Activated naive CD8-positive, alpha-beta T cell treated with anti-CD3 and anti-CD28 coated beads, Interleukin-2, amount 10 ng/mL, durations not matched to agents 7 days and 5 days (primary cell): ENCODE data around the gene TUBA1C. TPM values are rescaled to one million over a fixed set of nuclear protein-coding genes. Genes with fewer than 3 reads are reported as not detected.
"Not testable (repeated sequence)": the region's sequence is repeated elsewhere in the genome, so short reads cannot be mapped to it uniquely, and the experiment has no call there.

Source experiments
- ATAC-seq: fragments of 150-1000 bp; cut with Tn5 transposase; one replicate; pipeline ENCODE4 v1.10.0; 2021; ENCODE audit warnings: low read depth, moderate library complexity
- POLR2A ChIA-PET: fragments of 350-600 bp; sonication (Branson Sonifier 250); formaldehyde crosslinking; loops from one replicate; lab custom pipeline; 2021; ENCODE audit warnings: antibody characterized with exemption; lab: Charles Lee
- DNase-seq: peaks from one replicate; pipeline ENCODE4 v3.0.0; 2021
- H3K27ac Mint-ChIP-seq: one replicate; pipeline ENCODE4 v1.8.0; 2022; ENCODE audit warnings: mild to moderate bottlenecking, mixed read lengths
- H3K27me3 Mint-ChIP-seq: one replicate; pipeline ENCODE4 v1.8.0; 2022; ENCODE audit warnings: mild to moderate bottlenecking, moderate library complexity, mixed read lengths
- H3K36me3 Mint-ChIP-seq: one replicate; pipeline ENCODE4 v1.8.0; 2021; ENCODE audit warnings: mild to moderate bottlenecking, mixed read lengths
- H3K4me1 Mint-ChIP-seq: one replicate; pipeline ENCODE4 v1.8.0; 2021; ENCODE audit warnings: mixed read lengths
- H3K4me3 Mint-ChIP-seq: one replicate; pipeline ENCODE4 v1.8.0; 2022; ENCODE audit warnings: mild to moderate bottlenecking, moderate library complexity, mixed read lengths
- H3K9me3 Mint-ChIP-seq: one replicate; pipeline ENCODE4 v1.8.0; 2021; ENCODE audit warnings: mixed read lengths
- total RNA-seq, 2 experiments: library from RNA; stranded (reverse); gene quantifications; one replicate each; pipeline ENCODE4 v1.2.3, GENCODE V29; 2021

Gene TUBA1C
- total RNA-seq, 2 experiments from 2014 or later = 162 to 168 TPM

GRCh38 chr12:49317118-49317517, 52.2 kb downstream of the TUBA1C start:
- H3K27me3 Mint-ChIP-seq = peaks cover 15% of the 10 kb centered on the region
- H3K36me3 Mint-ChIP-seq, H3K4me1 Mint-ChIP-seq, POLR2A ChIA-PET, ATAC-seq, H3K9me3 Mint-ChIP-seq, H3K27ac Mint-ChIP-seq, H3K4me3 Mint-ChIP-seq, DNase-seq: not testable (repeated sequence)

- H3K27me3 Mint-ChIP-seq = peaks cover 10% of the 10 kb centered on the region
- H3K36me3 Mint-ChIP-seq, DNase-seq, ATAC-seq, H3K27ac Mint-ChIP-seq, POLR2A ChIA-PET, H3K9me3 Mint-ChIP-seq: not testable (repeated sequence)
- H3K4me1 Mint-ChIP-seq = peaks cover 19% of the 10 kb centered on the region
- peak overlapping the region; percentile 1 for H3K4me3 Mint-ChIP-seq
Observed at GRCh38 chr12:49320411-49321103, 55.7 kb downstream of the TUBA1C start.

GRCh38 chr12:49322367-49322707, 57.5 kb downstream of the TUBA1C start:
- Mint-ChIP-seq H3K27ac (peak overlapping the region; percentile 98), H3K36me3 (peaks cover 17% of the 10 kb centered on the region), H3K27me3 (peaks cover 5% of the 10 kb centered on the region), H3K9me3 (no peaks in the 10 kb centered on the region), H3K4me1 (peaks cover 21% of the 10 kb centered on the region), H3K4me3 (peak overlapping the region; percentile 100)
- POLR2A ChIA-PET = interaction anchor here (0.9 to 2.2 kb wide), 13 partner anchors 9 to 264 kb away, joined by 3 to 23 read pairs (median 7); partner anchors contain the start of genes SPATS2, TUBA1B and TUBA1C
- DNase-seq (no peak), ATAC-seq (no peak)

- Mint-ChIP-seq H3K9me3 (no peaks in the 10 kb centered on the region), H3K36me3 (peaks cover 20% of the 10 kb centered on the region), H3K27ac (peak within 1 kb of the TSS; percentile 98), H3K4me3 (peak within 1 kb of the TSS; percentile 100), H3K27me3 (peaks cover 5% of the 10 kb centered on the region), H3K4me1 (peaks cover 24% of the 10 kb centered on the region)
- peak; percentile 98 for ATAC-seq
- DNase-seq = peak; percentile 95
- POLR2A ChIA-PET = interaction anchor here (0.7 to 2.2 kb wide), 22 partner anchors 8 to 703 kb away, joined by 3 to 23 read pairs (median 4); partner anchors contain the start of genes PRKAG1, RACGAP1, SPATS2 and TUBA1A
Observed at GRCh38 chr12:49322708-49323523, 58.0 kb downstream of the TUBA1C start, which contains the start of gene TROAP. Gene TROAP, plus strand, starts transcription at chr12:49323255. Its CDS starts 354 bp downstream, at chr12:49323609.

- Mint-ChIP-seq H3K27me3 (peaks cover 4% of the 10 kb centered on the region), H3K4me3 (peak overlapping the region; percentile 100), H3K4me1 (peaks cover 24% of the 10 kb centered on the region)
Observed at GRCh38 chr12:49323524-49324097, 58.7 kb downstream of the TUBA1C start.

More at GRCh38 chr12:49323524-49324097, 58.7 kb downstream of the TUBA1C start:
- Mint-ChIP-seq H3K9me3 (no peaks in the 10 kb centered on the region), H3K27ac (peak overlapping the region; percentile 98), H3K36me3 (peaks cover 21% of the 10 kb centered on the region)
- POLR2A ChIA-PET = interaction anchor here (0.6 to 2.2 kb wide), 19 partner anchors 8 to 345 kb away, joined by 3 to 23 read pairs (median 5); partner anchors contain the start of genes DNAJC22, SPATS2, TUBA1A and TUBA1B
- no peak for ATAC-seq
- DNase-seq = no peak

Other genes starting within 250 kb of the TUBA1C start
- gene PRKAG1, start 246.3 kb upstream of the TUBA1C start, total RNA-seq = 10 to 100 TPM; 50.0 to 56.6 TPM
- 100 to 1,000 TPM; 123 to 129 TPM for gene KMT2D, start 204.3 kb upstream of the TUBA1C start, total RNA-seq
- 1 to 10 TPM; 8.0 to 9.7 TPM for gene RHEBL1, start 195.1 kb upstream of the TUBA1C start, total RNA-seq
- gene DHH, start 170.3 kb upstream of the TUBA1C start, total RNA-seq = under 1 TPM; 0.11 to 0.25 TPM
- 100 to 1,000 TPM; 111 to 112 TPM for gene LMBR1L, start 154.2 kb upstream of the TUBA1C start, total RNA-seq
- gene TUBA1B, start 133.7 kb upstream of the TUBA1C start, total RNA-seq = 1,000 to 10,000 TPM; 1,302 to 1,389 TPM
- 100 to 1,000 TPM in 1 of 2 experiments, 10 to 100 TPM in 1; 99.5 to 101 TPM for gene TUBA1A, start 76.0 kb upstream of the TUBA1C start, total RNA-seq
- under 1 TPM in 1 of 2 experiments, not detected in 1; 0.67 TPM for gene PRPH, start 30.1 kb downstream of the TUBA1C start, total RNA-seq
- 10 to 100 TPM; 73.8 to 80.4 TPM for gene TROAP, start 58.2 kb downstream of the TUBA1C start, total RNA-seq
- not detected for gene C1QL4, start 72.1 kb downstream of the TUBA1C start, total RNA-seq
- under 1 TPM; 0.11 to 0.31 TPM for gene DNAJC22, start 81.8 kb downstream of the TUBA1C start, total RNA-seq
- 10 to 100 TPM; 12.1 to 13.3 TPM for gene SPATS2, start 102.4 kb downstream of the TUBA1C start, total RNA-seq